Aorta (tissue), 5 donors: ENCODE measurements around the gene TAS1R3. TPM values are rescaled to one million over a fixed set of nuclear protein-coding genes. Genes with fewer than 3 reads are reported as not detected.

Experiments
- ATAC-seq: fragments of 200-7000 bp; cut with Tn5 transposase; one replicate; pipeline ENCODE4 v1.9.1; 2022; ENCODE audit warnings: moderate library complexity; ENCODE audit not compliant: low FRiP score
- DNase-seq, 2 donors: peaks; one replicate each; pipeline ENCODE4 v3.0.0-alpha.2; 2020
- H3K27ac ChIP-seq, 2 donors: one replicate each; pipeline ENCODE4 v1.5.1; 2013; ENCODE audit warnings: low read length in 2 of 2, mild to moderate bottlenecking in 2 of 2, moderate library complexity in 2 of 2, control low read depth in 1 of 2, inconsistent platforms in 1 of 2, low read depth in 1 of 2
- H3K27me3 ChIP-seq, 2 donors: one replicate each; pipeline ENCODE4 v1.6.1; 2013; ENCODE audit warnings: control low read depth in 1 of 2, low read length in 1 of 2, mild to moderate bottlenecking in 1 of 2, moderate library complexity in 1 of 2; ENCODE audit not compliant: insufficient read depth in 2 of 2, control insufficient read depth in 1 of 2
- H3K36me3 ChIP-seq, 2 donors: one replicate each; pipeline ENCODE4 v1.6.1; 2013; ENCODE audit warnings: control low read depth in 1 of 2, low read length in 1 of 2, mild to moderate bottlenecking in 1 of 2; ENCODE audit not compliant: insufficient read depth in 2 of 2, control insufficient read depth in 1 of 2
- H3K4me1 ChIP-seq, 2 donors: one replicate each; pipeline ENCODE4 v1.6.1; 2013; ENCODE audit warnings: low read length in 2 of 2, control low read depth in 1 of 2, mild to moderate bottlenecking in 1 of 2, moderate library complexity in 1 of 2; ENCODE audit not compliant: insufficient read depth in 2 of 2, control insufficient read depth in 1 of 2
- H3K4me3 ChIP-seq, 2 donors: one replicate each; pipeline ENCODE4 v1.5.1; 2013; ENCODE audit warnings: low read length in 2 of 2, control low read depth in 1 of 2, mild to moderate bottlenecking in 1 of 2
- H3K9me3 ChIP-seq: one replicate; pipeline ENCODE4 v1.6.1; 2013; ENCODE audit warnings: mild to moderate bottlenecking, low read length; ENCODE audit not compliant: control insufficient read depth
- WGBS, 2 donors: extraction: QIAGEN DNeasy Blood & Tissue Kit; methylation state at CpG; one replicate each; pipeline ENCODE4 v1.1.7; 2013; 5-methylcytosine and 5-hydroxymethylcytosine counted together
- intact Hi-C, 2 donors: fragments of 100-400 bp; cut with DNase I; formaldehyde crosslinking; loops; one replicate each; pipeline versions ENCODE4 v1.14.2 to v1.15.0; 2022
- long read RNA-seq, 2 donors: library from polyadenylated mRNA; unstranded; transcript quantifications; one replicate each; pipeline ENCODE4 v2.0.0, GENCODE V29; 2020 to 2021
- polyA plus RNA-seq, 2 donors: library from polyadenylated mRNA; stranded (reverse); fragments of 200-250 nt; gene quantifications; one replicate each; pipeline ENCODE4 v1.2.3, GENCODE V29; 2013
- total RNA-seq, 2 donors: library from RNA; stranded (reverse); fragmentation: NEBNext Ultra II Directional; extraction: Animal tissue kit (Norgen Biotek cat#: 25700); gene quantifications; one replicate each; pipeline ENCODE4 v1.2.1, GENCODE V29; 2021
- donor health status: healthy with polysubstance abuse.
- donor health status: Bipolar disorder and iron deficiency.
- donor health status: DM: no; HTN: no; CAD: no.
- donor health status: DM: no; HTN: no; CAD: no.
- donor health status: DM: yes; HTN: yes; CAD: no.

The TAS1R3 gene
- total RNA-seq (under 1 TPM; 0.24 to 0.36 TPM), polyA plus RNA-seq (under 1 TPM; 0.25 to 0.31 TPM)
- long read RNA-seq, donor 1 = 0 reads
- long read RNA-seq, donor 2 = 0 reads

GRCh38 chr1:1331068-1331965 is at the start of gene TAS1R3:
TSS of gene TAS1R3 (plus strand) at chr1:1331280. CDS start at chr1:1331346, 66 bp downstream.
- no peak for ATAC-seq
- Histone ChIP-seq H3K27me3 (no peaks in the 10 kb centered on the region), H3K9me3 (no peaks in the 10 kb centered on the region), H3K4me1 (no peaks in the 10 kb centered on the region), H3K36me3 (no peaks in the 10 kb centered on the region), H3K27ac (no peak within 1 kb of the TSS), H3K4me3 (no peak within 1 kb of the TSS)
- intact Hi-C loops = no loop called here
- DNase-seq = no peak
- 74 to 75% methylated on average over 41 of the region's 41 CpGs for WGBS, 2 donors

- intact Hi-C loops = loop anchor here in 1 of 2 donors (10.0 kb wide), 1 partner anchor 137 kb away; no protein-coding TSS in a partner anchor
- H3K4me1 ChIP-seq = no peaks in the 10 kb centered on the region
- no peaks in the 10 kb centered on the region for H3K9me3 ChIP-seq
- WGBS, 2 donors = 46 to 51% methylated on average over 24 to 26 of the region's 26 CpGs
- ATAC-seq (no peak), DNase-seq (no peak)
- H3K4me3 ChIP-seq = no peak overlapping the region
- H3K36me3 ChIP-seq = no peaks in the 10 kb centered on the region
- H3K27ac ChIP-seq = no peak overlapping the region
- H3K27me3 ChIP-seq = no peaks in the 10 kb centered on the region
These were observed 49.4 kb upstream of the TAS1R3 start for GRCh38 chr1:1281533-1282321.

- ATAC-seq = no peak
- no peak for DNase-seq
- no peaks in the 10 kb centered on the region for H3K27me3 ChIP-seq
- intact Hi-C loops = loop anchor here in 1 of 2 donors (10.0 kb wide), 1 partner anchor 138 kb away; no protein-coding TSS in a partner anchor
- H3K4me3 ChIP-seq = no peak overlapping the region
- no peak overlapping the region for H3K27ac ChIP-seq
- WGBS, 2 donors = 82 to 84% methylated on average over 13 to 14 of the region's 14 CpGs
- H3K4me1 ChIP-seq = no peaks in the 10 kb centered on the region
- no peaks in the 10 kb centered on the region for H3K9me3 ChIP-seq
- no peaks in the 10 kb centered on the region for H3K36me3 ChIP-seq
These were observed 48.1 kb upstream of the TAS1R3 start for GRCh38 chr1:1282998-1283397.

- intact Hi-C loops = loop anchor here in 1 of 2 donors (10.0 kb wide), 1 partner anchor 139 kb away; no protein-coding TSS in a partner anchor
- Histone ChIP-seq H3K4me3 (no peak overlapping the region), H3K36me3 (no peaks in the 10 kb centered on the region), H3K27me3 (no peaks in the 10 kb centered on the region), H3K27ac (no peak overlapping the region), H3K9me3 (no peaks in the 10 kb centered on the region), H3K4me1 (no peaks in the 10 kb centered on the region)
- 7 to 14% methylated on average over 7 to 8 of the region's 9 CpGs for WGBS, 2 donors
- DNase-seq (no peak), ATAC-seq (no peak)
These were observed 47.3 kb upstream of the TAS1R3 start for GRCh38 chr1:1283821-1284220.

GRCh38 chr1:1284221-1285101 is 46.6 kb upstream of the TAS1R3 start:
- no peaks in the 10 kb centered on the region for H3K27me3 ChIP-seq
- intact Hi-C loops = loop anchor here in 1 of 2 donors (10.0 kb wide), 1 partner anchor 140 kb away; no protein-coding TSS in a partner anchor
- peak in 1 of 2 donors; percentile 71 for DNase-seq
- no peak overlapping the region for H3K4me3 ChIP-seq
- H3K9me3 ChIP-seq = no peaks in the 10 kb centered on the region
- no peaks in the 10 kb centered on the region for H3K36me3 ChIP-seq
- 85 to 86% methylated on average over 26 to 32 of the region's 32 CpGs for WGBS, 2 donors
- no peak for ATAC-seq
- no peak overlapping the region for H3K27ac ChIP-seq
- H3K4me1 ChIP-seq = no peaks in the 10 kb centered on the region

GRCh38 chr1:1285102-1285571 is 45.9 kb upstream of the TAS1R3 start:
- no peaks in the 10 kb centered on the region for H3K36me3 ChIP-seq
- H3K9me3 ChIP-seq = no peaks in the 10 kb centered on the region
- H3K4me1 ChIP-seq = no peaks in the 10 kb centered on the region
- H3K27me3 ChIP-seq = no peaks in the 10 kb centered on the region
- intact Hi-C loops = loop anchor here in 1 of 2 donors (10.0 kb wide), 1 partner anchor 140 kb away; no protein-coding TSS in a partner anchor
- no peak for DNase-seq
- no peak overlapping the region for H3K4me3 ChIP-seq
- 90 to 91% methylated on average over 22 of the region's 22 CpGs for WGBS, 2 donors
- no peak overlapping the region for H3K27ac ChIP-seq
- no peak for ATAC-seq

- no peaks in the 10 kb centered on the region for H3K36me3 ChIP-seq
- intact Hi-C loops = loop anchor here in 1 of 2 donors (10.0 kb wide), 1 partner anchor 141 kb away; no protein-coding TSS in a partner anchor
- WGBS, 2 donors = 65 to 73% methylated on average over 31 to 37 of the region's 37 CpGs
- H3K4me1 ChIP-seq = no peaks in the 10 kb centered on the region
- no peaks in the 10 kb centered on the region for H3K27me3 ChIP-seq
- no peak overlapping the region for H3K27ac ChIP-seq
- no peaks in the 10 kb centered on the region for H3K9me3 ChIP-seq
- DNase-seq (no peak), ATAC-seq (no peak)
- H3K4me3 ChIP-seq = no peak overlapping the region
These were observed 45.3 kb upstream of the TAS1R3 start for GRCh38 chr1:1285611-1286311.
